ENCODE data around the gene RND2. TPM values are rescaled to one million over a fixed set of nuclear protein-coding genes. Genes with fewer than 3 reads are reported as not detected.
"Not testable (repeated sequence)": the region's sequence is repeated elsewhere in the genome, so short reads cannot be mapped to it uniquely, and the experiment has no call there.

RND2 gene
- total RNA-seq, 1 experiment from 2014 or later = 0.11 TPM

DNA sequence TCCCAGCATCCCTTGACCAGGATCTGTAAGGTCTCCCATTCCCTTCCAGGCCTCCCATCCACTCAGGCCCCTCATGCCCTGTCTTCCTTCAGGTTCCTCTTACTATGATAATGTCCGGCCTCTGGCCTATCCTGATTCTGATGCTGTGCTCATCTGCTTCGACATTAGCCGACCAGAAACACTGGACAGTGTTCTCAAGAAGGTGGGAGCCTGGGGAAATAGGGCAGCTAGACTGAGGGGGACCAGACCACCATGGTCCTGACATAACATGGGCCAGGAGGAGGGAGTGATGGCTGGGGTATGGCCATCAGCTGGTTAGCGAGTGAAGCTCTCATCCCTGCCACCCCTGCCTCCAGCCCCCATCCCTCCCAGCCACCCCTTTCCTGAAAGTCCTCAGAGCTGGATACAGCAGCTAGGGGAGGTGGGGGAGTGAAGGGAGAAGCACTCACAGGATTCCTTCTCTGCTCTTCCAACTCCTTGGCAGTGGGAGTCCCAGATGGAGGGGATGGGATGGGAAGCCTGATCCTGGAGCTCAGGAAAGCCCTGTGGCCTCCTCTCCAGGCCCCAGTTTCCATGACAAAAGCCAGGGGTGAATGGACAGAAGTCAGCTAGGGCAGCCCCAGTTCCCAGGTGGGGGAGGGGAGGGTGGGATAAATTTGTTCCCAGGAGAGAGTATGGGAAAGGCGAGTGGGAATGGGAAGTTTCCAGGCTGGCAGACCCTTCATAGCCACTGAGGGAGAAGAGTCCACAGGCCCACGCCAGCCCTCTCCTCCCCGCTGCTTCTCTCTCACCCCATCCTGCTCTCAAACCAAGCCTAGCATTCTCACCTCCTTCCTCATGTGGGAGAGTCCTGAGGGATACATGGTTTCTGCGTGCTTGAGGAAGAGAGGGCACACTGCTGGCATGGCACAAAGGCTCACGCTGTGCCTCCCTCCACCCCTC is 2.3 kb downstream of the RND2 start:
- DNase-seq (ENCODE audit: low read depth) = no peak

DNA sequence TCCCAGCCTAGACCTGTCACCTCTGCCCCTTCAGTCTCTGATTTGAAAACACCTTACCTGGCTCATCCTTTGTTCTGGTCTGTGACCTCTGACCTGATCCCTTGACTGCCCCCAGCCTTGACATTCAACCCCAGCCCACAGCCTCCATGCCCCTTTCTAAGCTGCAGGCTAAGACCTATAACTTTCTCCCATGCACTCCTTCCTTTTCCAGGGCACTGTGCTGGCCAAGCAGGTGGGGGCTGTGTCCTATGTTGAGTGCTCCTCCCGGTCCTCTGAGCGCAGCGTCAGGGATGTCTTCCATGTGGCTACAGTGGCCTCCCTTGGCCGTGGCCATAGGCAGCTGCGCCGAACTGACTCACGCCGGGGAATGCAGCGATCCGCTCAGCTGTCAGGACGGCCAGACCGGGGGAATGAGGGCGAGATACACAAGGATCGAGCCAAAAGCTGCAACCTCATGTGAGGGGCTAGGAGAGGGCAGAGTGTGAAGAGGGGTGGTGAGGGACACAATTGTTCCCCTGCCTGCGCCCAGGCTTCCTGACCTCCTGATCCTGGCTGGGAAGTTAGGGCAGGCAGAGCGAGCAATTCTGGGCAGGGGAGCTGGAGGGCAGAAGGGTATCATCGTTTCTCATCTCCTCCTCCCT is 3.3 kb downstream of the RND2 start:
- DNase-seq (ENCODE audit: low read depth) = no peak

GRCh38 chr17:43030137-43030767 is 5.2 kb downstream of the RND2 start:
- no peak for DNase-seq (ENCODE audit: low read depth)

DNA sequence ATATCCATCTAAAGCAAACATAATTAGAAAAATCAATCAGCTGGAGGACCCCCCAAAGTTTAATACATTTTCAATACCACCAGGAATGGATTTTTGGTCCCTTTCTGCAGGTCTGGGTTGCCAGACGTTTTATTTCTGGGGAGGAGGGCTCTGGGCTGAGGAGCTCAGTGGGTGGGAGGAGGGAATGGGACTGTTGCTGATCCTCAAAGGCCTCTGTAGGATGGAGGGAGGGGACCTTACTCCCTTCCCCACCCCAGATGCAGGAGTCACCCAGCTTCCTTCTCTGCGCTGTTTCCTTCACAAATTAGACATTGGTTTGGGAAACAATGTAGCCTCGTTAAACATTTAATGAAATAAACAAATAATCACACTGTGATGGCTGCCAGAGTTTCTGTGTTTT is 6.6 kb downstream of the RND2 start:
- no peak for DNase-seq (ENCODE audit: low read depth)

GRCh38 chr17:43033948-43034881 is 9.2 kb downstream of the RND2 start:
- no peak for DNase-seq (ENCODE audit: low read depth)

DNA sequence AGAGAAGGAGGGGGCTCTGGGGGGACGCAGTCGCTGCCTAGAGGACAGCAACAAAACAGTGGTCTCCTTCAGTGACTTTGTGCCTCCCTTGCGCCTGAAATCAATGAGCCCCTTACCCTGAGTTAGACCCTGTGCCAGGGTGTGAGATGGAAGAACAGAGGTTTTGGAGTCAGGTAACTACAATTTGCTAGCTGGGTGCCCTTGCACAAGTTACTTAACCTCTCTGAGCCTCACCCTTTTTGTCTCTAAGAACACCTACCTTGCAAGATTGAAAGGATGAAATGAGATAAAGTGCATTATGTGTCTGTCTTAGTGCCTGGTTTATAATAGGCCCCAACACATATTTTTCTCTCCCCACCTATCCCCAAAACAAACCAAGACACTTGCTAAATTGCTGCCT is 9.9 kb downstream of the RND2 start:
- no peak for DNase-seq (ENCODE audit: low read depth)

DNA sequence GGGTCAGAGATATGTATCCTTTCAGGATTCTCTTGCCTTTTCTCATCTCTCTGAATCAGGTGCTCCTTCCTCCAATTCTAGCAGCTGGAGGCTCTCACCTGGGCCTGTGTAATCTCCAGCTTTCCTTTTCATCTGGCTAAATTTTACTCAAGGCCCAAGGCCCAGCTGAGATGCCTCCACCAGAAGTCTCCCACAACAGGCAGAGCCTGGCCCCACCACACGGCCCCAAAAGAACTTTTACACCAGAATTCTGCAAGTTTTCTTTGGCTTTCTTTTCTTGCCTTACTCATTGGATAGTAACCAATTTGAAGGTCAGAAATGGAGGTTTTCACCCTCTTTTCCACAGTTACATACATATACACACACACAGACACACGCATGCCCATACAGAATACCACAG is 14.6 kb downstream of the RND2 start:
- DNase-seq (ENCODE audit: low read depth) = no peak

DNA sequence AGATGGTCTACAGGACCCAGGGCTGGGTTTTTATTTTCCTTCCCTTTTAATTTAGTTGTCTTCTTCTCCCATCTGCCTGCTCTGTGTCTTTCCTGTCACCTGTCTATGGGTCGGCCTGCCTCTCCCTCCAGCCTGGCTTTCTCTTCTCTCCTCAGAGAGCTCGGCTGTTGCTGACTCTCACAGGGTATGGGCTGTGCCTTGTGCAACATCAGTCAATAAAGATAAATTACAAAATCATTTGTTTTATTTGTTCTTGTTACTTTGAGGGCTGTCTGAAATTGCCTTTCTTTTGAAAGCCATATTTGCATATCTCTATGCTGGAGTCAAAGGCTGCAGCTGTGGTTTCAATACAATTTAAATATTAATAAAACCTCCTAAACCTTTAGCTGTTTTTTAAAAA is 15.6 kb downstream of the RND2 start:
- no peak for DNase-seq (ENCODE audit: low read depth)

DNA sequence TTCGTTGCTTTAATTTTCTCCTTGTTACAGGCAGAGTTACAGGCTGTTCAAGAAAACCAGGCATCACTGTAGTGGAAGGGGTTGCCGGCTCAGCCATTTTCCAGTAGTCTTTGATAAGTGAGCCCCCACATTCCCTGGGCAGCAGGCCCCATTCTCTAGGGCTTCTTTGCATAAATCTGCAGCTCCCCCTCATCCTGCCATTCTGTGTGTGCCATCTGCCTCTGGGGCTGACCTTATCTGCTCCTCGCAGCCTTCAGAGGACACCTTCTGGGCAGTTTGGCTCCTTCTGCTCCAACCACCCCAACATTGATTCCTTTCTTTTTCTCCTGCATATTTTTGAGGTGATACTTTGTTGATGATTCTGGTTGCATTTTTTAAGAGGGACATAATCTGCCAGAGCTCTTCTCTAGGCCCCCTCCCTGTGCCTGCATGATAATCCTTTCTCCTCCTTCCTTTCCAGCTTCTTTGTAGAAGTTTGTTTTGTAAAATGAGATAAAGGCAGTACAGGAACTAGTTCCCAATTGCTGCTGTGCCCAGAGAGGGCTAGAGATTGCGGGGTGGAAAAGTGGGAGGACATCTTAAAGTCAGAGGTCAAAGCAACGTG is 17.1 kb downstream of the RND2 start:
- DNase-seq (ENCODE audit: low read depth) = no peak

- DNase-seq (ENCODE audit: low read depth) = no peak
Observed at GRCh38 chr17:43043307-43043706, 18.3 kb downstream of the RND2 start.

- DNase-seq (ENCODE audit: low read depth) = no peak
Observed at GRCh38 chr17:43044024-43044423, 19.0 kb downstream of the RND2 start.

DNA sequence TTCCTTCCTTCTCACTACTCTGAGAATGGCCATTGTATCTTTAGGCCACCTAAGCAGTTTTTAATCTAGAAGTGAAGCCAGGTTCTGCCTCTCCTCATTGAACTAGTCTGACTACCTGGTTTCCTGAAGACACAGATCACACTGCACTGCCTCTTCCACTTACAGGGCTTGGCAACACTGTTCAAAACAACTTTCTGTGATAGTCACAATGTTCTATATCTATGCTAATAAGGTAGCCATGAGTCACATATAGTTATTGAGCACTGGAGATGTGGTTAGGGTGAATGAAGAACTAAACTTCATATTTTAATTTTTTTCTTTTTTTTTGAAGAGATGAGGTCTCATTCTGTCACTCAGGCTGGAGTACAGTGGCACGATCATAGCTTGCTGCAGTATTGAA is 26.9 kb downstream of the RND2 start:
- no peak for DNase-seq (ENCODE audit: low read depth)

GRCh38 chr17:43053008-43053407 is 28.0 kb downstream of the RND2 start:
- not testable (repeated sequence) for DNase-seq (ENCODE audit: low read depth)

- DNase-seq (ENCODE audit: low read depth) = no peak
Observed at GRCh38 chr17:43056051-43056450, 31.0 kb downstream of the RND2 start.

DNA sequence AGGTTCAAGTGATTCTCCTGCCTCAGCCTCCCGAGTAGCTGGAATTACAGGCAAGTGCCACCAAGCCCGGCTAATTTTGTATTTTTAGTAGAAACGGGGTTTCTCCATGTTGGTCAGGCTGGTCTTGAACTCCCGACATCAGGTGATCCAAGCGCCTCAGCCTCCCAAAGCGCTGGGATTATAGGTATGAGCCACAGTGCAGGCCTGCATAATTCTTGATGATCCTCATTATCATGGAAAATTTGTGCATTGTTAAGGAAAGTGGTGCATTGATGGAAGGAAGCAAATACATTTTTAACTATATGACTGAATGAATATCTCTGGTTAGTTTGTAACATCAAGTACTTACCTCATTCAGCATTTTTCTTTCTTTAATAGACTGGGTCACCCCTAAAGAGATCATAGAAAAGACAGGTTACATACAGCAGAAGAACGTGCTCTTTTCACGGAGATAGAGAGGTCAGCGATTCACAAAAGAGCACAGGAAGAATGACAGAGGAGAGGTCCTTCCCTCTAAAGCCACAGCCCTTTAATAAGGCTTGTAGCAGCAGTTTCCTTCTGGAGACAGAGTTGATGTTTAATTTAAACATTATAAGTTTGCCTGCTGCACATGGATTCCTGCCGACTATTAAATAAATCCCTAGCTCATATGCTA is 38.1 kb downstream of the RND2 start:
- DNase-seq (ENCODE audit: low read depth) = no peak

DNA sequence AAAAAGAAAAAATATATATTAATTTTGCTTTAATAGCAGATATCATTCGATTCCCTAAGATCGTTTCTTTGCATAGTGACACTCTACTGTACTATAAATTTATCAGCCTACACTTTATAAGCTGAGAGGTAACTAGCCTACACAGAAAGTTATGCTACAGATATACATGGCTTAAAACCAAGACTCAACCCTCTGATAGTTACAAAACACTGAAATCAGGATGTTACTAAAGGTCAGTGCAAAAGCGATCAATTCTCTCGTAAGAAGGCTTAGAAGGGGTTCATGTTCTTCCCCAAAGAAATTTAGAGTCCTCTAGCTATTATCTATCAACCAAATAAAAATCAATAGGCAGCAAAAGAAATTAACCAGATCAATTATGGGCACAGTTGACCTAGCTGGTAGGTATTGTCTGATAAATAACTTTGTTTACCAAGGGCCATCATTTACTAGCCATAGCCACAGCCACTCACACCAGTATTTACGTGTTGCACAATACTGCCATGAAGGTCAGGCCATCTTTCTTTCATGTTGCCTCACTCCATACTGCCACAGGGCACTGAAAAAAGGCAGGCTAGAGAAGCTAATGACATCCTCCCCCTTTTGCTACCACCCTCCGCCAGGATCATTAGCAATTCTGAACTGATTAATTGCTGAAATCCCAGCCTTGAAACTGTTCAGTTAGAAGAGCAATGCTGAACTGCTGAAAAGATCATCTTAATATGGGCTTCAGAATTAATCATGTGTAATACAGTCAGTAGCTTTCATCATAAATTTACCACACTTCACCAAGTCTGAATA is 43.7 kb downstream of the RND2 start:
- no peak for DNase-seq (ENCODE audit: low read depth)

- DNase-seq (ENCODE audit: low read depth) = no peak
Observed at GRCh38 chr17:43069368-43069898, 44.4 kb downstream of the RND2 start.

- DNase-seq (ENCODE audit: low read depth) = no peak
Observed at GRCh38 chr17:43070257-43070656, 45.2 kb downstream of the RND2 start.

DNA sequence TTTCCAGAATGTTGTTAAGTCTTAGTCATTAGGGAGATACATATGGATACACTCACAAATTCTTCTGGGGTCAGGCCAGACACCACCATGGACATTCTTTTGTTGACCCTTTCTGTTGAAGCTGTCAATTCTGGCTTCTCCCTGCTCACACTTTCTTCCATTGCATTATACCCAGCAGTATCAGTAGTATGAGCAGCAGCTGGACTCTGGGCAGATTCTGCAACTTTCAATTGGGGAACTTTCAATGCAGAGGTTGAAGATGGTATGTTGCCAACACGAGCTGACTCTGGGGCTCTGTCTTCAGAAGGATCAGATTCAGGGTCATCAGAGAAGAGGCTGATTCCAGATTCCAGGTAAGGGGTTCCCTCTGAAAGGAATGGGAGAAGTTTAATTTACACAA is 45.8 kb downstream of the RND2 start:
- no peak for DNase-seq (ENCODE audit: low read depth)

GRCh38 chr17:43074869-43075268 is 49.8 kb downstream of the RND2 start:
- DNase-seq (ENCODE audit: low read depth) = no peak

Measured in Daoy (cell line).